KG1 (cell line): ENCODE results near the gene OTC.

Experiments
- DNase-seq: peaks from one replicate; lab custom pipeline; 2025; lab: John Stamatoyannopoulos, UW

OTC gene

DNA sequence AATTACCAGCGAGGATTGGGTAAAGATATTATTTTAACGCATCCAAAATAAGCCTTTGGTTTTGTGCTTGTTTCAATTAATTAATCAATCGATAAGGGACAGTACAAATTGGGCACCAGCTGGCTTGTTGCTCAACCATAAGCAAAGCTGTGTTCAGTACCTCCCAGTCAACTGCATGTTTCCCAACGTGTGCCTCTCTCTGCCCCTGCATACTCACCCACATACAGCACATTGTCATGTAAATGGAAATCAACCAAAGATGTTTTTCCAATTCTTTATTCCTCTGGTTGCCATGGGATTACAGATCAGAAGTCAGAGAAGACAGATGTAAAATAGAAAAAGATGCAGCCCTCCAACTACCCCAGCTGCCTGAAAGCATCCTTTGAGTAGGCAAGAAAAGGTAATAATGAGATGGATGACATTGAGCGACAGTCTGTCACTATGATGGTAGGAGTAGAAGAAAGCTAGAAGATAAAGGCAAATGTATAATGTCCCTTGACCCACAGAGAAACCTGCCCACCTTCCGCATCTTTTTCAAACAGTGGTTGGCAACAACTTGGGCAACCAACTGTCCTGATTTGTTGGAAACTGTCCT is 116.3 kb downstream of the OTC start:
- no peak for DNase-seq
